LHCN-M2 (cell line): ENCODE measurements around the gene SPAST. TPM values are rescaled to one million over a fixed set of nuclear protein-coding genes. Genes with fewer than 3 reads are reported as not detected.
"Not testable (repeated sequence)": the region's sequence is repeated elsewhere in the genome, so short reads cannot be mapped to it uniquely, and the experiment has no call there.

Experiments used
- DNase-seq: peaks from one replicate; pipeline ENCODE4 v3.0.0-alpha.2; 2012; ENCODE audit warnings: low read depth
- total RNA-seq: library from RNA; depleted of rRNA; stranded (reverse); fragments of >200 nt; gene quantifications from 2 replicates; pipeline ENCODE4 v1.2.3, GENCODE V29; 2014; rRNA removed

Gene SPAST
- total RNA-seq, 1 experiment from 2014 or later: 17.7 TPM

GRCh38 chr2:32128636-32129035 lies 65.3 kb downstream of the SPAST start:
- no peak for DNase-seq

GRCh38 chr2:32129086-32129485 lies 65.7 kb downstream of the SPAST start:
- DNase-seq: no peak

GRCh38 chr2:32135409-32135808 lies 72.1 kb downstream of the SPAST start:
- DNase-seq: peak; percentile 80

- no peak for DNase-seq
Observed at GRCh38 chr2:32136097-32136496, 72.7 kb downstream of the SPAST start.

GRCh38 chr2:32151544-32151943 lies 88.2 kb downstream of the SPAST start:
- DNase-seq: not testable (repeated sequence)

GRCh38 chr2:32159678-32160077 lies 96.3 kb downstream of the SPAST start:
- no peak for DNase-seq

- DNase-seq: no peak
Observed at GRCh38 chr2:32161296-32161695, 97.9 kb downstream of the SPAST start.

GRCh38 chr2:32164254-32164653 lies 100.9 kb downstream of the SPAST start:
- DNase-seq: not testable (repeated sequence)

- DNase-seq: not testable (repeated sequence)
Observed at GRCh38 chr2:32165027-32165347, 101.6 kb downstream of the SPAST start.

GRCh38 chr2:32166115-32166574 lies 102.8 kb downstream of the SPAST start:
- DNase-seq: no peak

- no peak for DNase-seq
Observed at GRCh38 chr2:32168513-32168912, 105.2 kb downstream of the SPAST start.

- DNase-seq: no peak
Observed at GRCh38 chr2:32172870-32173269, 109.5 kb downstream of the SPAST start.

- no peak for DNase-seq
Observed at GRCh38 chr2:32182667-32183066, 119.3 kb downstream of the SPAST start.

GRCh38 chr2:32189011-32189410 lies 125.7 kb downstream of the SPAST start:
- DNase-seq: no peak

- no peak for DNase-seq
Observed at GRCh38 chr2:32192418-32192817, 129.1 kb downstream of the SPAST start.

- DNase-seq: no peak
Observed at GRCh38 chr2:32200814-32201213, 137.5 kb downstream of the SPAST start.

GRCh38 chr2:32203428-32203827 lies 140.1 kb downstream of the SPAST start:
- not testable (repeated sequence) for DNase-seq

Other genes starting within 250 kb of the SPAST start
- gene MEMO1, start 52.5 kb upstream of the SPAST start, total RNA-seq: 47.8 and 48.3 TPM in 2 replicates
- 69.6 and 70.7 TPM in 2 replicates for gene DPY30, start 23.8 kb upstream of the SPAST start, total RNA-seq
- gene SLC30A6, start 102.3 kb downstream of the SPAST start, total RNA-seq: 25.1 and 30.6 TPM in 2 replicates
- not detected in 2 replicates for gene NLRC4, start 201.3 kb downstream of the SPAST start, total RNA-seq
- gene YIPF4, start 214.3 kb downstream of the SPAST start, total RNA-seq: 12.6 and 27.6 TPM in 2 replicates